Measurements from ENCODE around the gene MAPK8IP1.

Gene MAPK8IP1

GRCh38 chr11:45872651-45873356 is 12.6 kb upstream of the MAPK8IP1 start:
- no peaks in the 10 kb centered on the region for H3K27me3 Mint-ChIP-seq
- ATAC-seq (replicated peaks) = peak; percentile 87 to 94
- peaks cover 34 to 73% of the 10 kb centered on the region in 2 donors for H3K36me3 Mint-ChIP-seq
- H3K4me3 Mint-ChIP-seq = no peak overlapping the region
- H3K9me3 Mint-ChIP-seq = no peaks in the 10 kb centered on the region
- no peak overlapping the region for H3K27ac Mint-ChIP-seq
- DNase-seq = peak; percentile 15
- peaks cover 0 to 3% of the 10 kb centered on the region in 2 donors for H3K4me1 Mint-ChIP-seq

GRCh38 chr11:45876401-45876800 is 9.1 kb upstream of the MAPK8IP1 start:
- no peak for ATAC-seq (replicated peaks)
- Mint-ChIP-seq H3K36me3 (peaks cover 48 to 69% of the 10 kb centered on the region in 2 donors), H3K4me1 (peaks cover 0 to under 1% of the 10 kb centered on the region in 2 donors), H3K4me3 (no peak overlapping the region), H3K9me3 (no peaks in the 10 kb centered on the region), H3K27ac (no peak overlapping the region), H3K27me3 (no peaks in the 10 kb centered on the region)
- DNase-seq = no peak

GRCh38 chr11:45877221-45877620 is 8.2 kb upstream of the MAPK8IP1 start:
- Mint-ChIP-seq H3K36me3 (peaks cover 54 to 71% of the 10 kb centered on the region in 2 donors), H3K9me3 (no peaks in the 10 kb centered on the region), H3K27ac (peak overlapping the region; percentile 51), H3K27me3 (no peaks in the 10 kb centered on the region), H3K4me1 (no peaks in the 10 kb centered on the region), H3K4me3 (no peak overlapping the region)
- DNase-seq (no peak), ATAC-seq (replicated peaks) (no peak)

GRCh38 chr11:45877845-45878244 is 7.6 kb upstream of the MAPK8IP1 start:
- no peak overlapping the region for H3K27ac Mint-ChIP-seq
- H3K36me3 Mint-ChIP-seq = peaks cover 58 to 72% of the 10 kb centered on the region in 2 donors
- no peaks in the 10 kb centered on the region for H3K27me3 Mint-ChIP-seq
- H3K9me3 Mint-ChIP-seq = no peaks in the 10 kb centered on the region
- ATAC-seq (replicated peaks) = no peak
- no peak overlapping the region for H3K4me3 Mint-ChIP-seq
- no peak for DNase-seq
- no peaks in the 10 kb centered on the region for H3K4me1 Mint-ChIP-seq

- no peaks in the 10 kb centered on the region for H3K27me3 Mint-ChIP-seq
- no peak overlapping the region for H3K27ac Mint-ChIP-seq
- H3K4me3 Mint-ChIP-seq = no peak overlapping the region
- H3K36me3 Mint-ChIP-seq = peaks cover 57 to 62% of the 10 kb centered on the region in 2 donors
- no peaks in the 10 kb centered on the region for H3K9me3 Mint-ChIP-seq
- no peak for ATAC-seq (replicated peaks)
- peaks cover 10 to 14% of the 10 kb centered on the region in 2 donors for H3K4me1 Mint-ChIP-seq
- DNase-seq = no peak
These were observed 5.4 kb upstream of the MAPK8IP1 start for GRCh38 chr11:45879803-45880686.

- Mint-ChIP-seq H3K36me3 (peaks cover 57% of the 10 kb centered on the region in 2 donors), H3K27ac (no peak overlapping the region), H3K27me3 (no peaks in the 10 kb centered on the region), H3K9me3 (no peaks in the 10 kb centered on the region), H3K4me1 (peaks cover 12 to 18% of the 10 kb centered on the region in 2 donors), H3K4me3 (no peak overlapping the region)
- DNase-seq = no peak
- no peak for ATAC-seq (replicated peaks)
These were observed 4.5 kb upstream of the MAPK8IP1 start for GRCh38 chr11:45880772-45881570.

GRCh38 chr11:45881708-45882368 is 3.6 kb upstream of the MAPK8IP1 start:
- ATAC-seq (replicated peaks) = no peak
- H3K4me3 Mint-ChIP-seq = no peak overlapping the region
- peaks cover 12 to 18% of the 10 kb centered on the region in 2 donors for H3K4me1 Mint-ChIP-seq

GRCh38 chr11:45884596-45885185 is 760 bp upstream of the MAPK8IP1 start:
- H3K9me3 Mint-ChIP-seq = no peaks in the 10 kb centered on the region
- peaks cover 33 to 34% of the 10 kb centered on the region in 2 donors for H3K36me3 Mint-ChIP-seq
- H3K4me1 Mint-ChIP-seq = peaks cover 12 to 18% of the 10 kb centered on the region in 2 donors
- DNase-seq (no peak), ATAC-seq (replicated peaks) (no peak)
- H3K4me3 Mint-ChIP-seq = peak overlapping the region; percentile 83 to 87
- H3K27me3 Mint-ChIP-seq = peaks cover 0 to 4% of the 10 kb centered on the region in 2 donors
- H3K27ac Mint-ChIP-seq = no peak overlapping the region

More at GRCh38 chr11:45881708-45882368, 3.6 kb upstream of the MAPK8IP1 start:
- no peaks in the 10 kb centered on the region for H3K9me3 Mint-ChIP-seq
- DNase-seq = no peak
- H3K27ac Mint-ChIP-seq = no peak overlapping the region
- no peaks in the 10 kb centered on the region for H3K27me3 Mint-ChIP-seq
- H3K36me3 Mint-ChIP-seq = peaks cover 52 to 53% of the 10 kb centered on the region in 2 donors

- ATAC-seq (replicated peaks) = no peak
- Mint-ChIP-seq H3K9me3 (no peaks in the 10 kb centered on the region), H3K27me3 (peaks cover 6 to 12% of the 10 kb centered on the region in 2 donors), H3K27ac (no peak overlapping the region), H3K4me3 (peak overlapping the region in 1 of 2 donors; percentile 61), H3K4me1 (peaks cover 12 to 18% of the 10 kb centered on the region in 2 donors), H3K36me3 (peaks cover 21 to 24% of the 10 kb centered on the region in 2 donors)
- DNase-seq = no peak
These were observed 670 bp downstream of the MAPK8IP1 start for GRCh38 chr11:45885921-45886721.

- ATAC-seq (replicated peaks) = no peak
- Mint-ChIP-seq H3K27me3 (peaks cover 6 to 16% of the 10 kb centered on the region in 2 donors), H3K9me3 (no peaks in the 10 kb centered on the region), H3K4me1 (peaks cover 12 to 18% of the 10 kb centered on the region in 2 donors), H3K27ac (no peak overlapping the region), H3K36me3 (peaks cover 14 to 20% of the 10 kb centered on the region in 2 donors), H3K4me3 (no peak overlapping the region)
- DNase-seq = no peak
These were observed 1.5 kb downstream of the MAPK8IP1 start for GRCh38 chr11:45886816-45887520.

GRCh38 chr11:45887587-45887986 is 2.1 kb downstream of the MAPK8IP1 start:
- peaks cover 12 to 18% of the 10 kb centered on the region in 2 donors for H3K4me1 Mint-ChIP-seq
- H3K27me3 Mint-ChIP-seq = peaks cover 10 to 16% of the 10 kb centered on the region in 2 donors
- ATAC-seq (replicated peaks) (no peak), DNase-seq (no peak)
- no peaks in the 10 kb centered on the region for H3K9me3 Mint-ChIP-seq
- H3K27ac Mint-ChIP-seq = no peak overlapping the region
- H3K4me3 Mint-ChIP-seq = no peak overlapping the region
- peaks cover 8 to 14% of the 10 kb centered on the region in 2 donors for H3K36me3 Mint-ChIP-seq

GRCh38 chr11:45889555-45889954 is 4.1 kb downstream of the MAPK8IP1 start:
- DNase-seq (no peak), ATAC-seq (replicated peaks) (no peak)
- no peaks in the 10 kb centered on the region for H3K9me3 Mint-ChIP-seq
- peaks cover 19 to 32% of the 10 kb centered on the region in 2 donors for H3K27me3 Mint-ChIP-seq
- peaks cover 7 to 9% of the 10 kb centered on the region in 2 donors for H3K4me1 Mint-ChIP-seq
- no peak overlapping the region for H3K27ac Mint-ChIP-seq
- H3K4me3 Mint-ChIP-seq = no peak overlapping the region
- peaks cover 1 to 10% of the 10 kb centered on the region in 2 donors for H3K36me3 Mint-ChIP-seq

Measured in stimulated activated naive B cell treated with anti-CD40 and anti-IgM and Interleukin-4, amounts not matched to agents 10 μg/mL and 1 μg/mL and 100 μg/mL, for 72 hours (primary cell).